ENCODE measurements around the gene AUP1.
A peak's percentile ranks its signal among the peaks of the same experiment; 100 is the strongest.

AUP1 gene

DNA sequence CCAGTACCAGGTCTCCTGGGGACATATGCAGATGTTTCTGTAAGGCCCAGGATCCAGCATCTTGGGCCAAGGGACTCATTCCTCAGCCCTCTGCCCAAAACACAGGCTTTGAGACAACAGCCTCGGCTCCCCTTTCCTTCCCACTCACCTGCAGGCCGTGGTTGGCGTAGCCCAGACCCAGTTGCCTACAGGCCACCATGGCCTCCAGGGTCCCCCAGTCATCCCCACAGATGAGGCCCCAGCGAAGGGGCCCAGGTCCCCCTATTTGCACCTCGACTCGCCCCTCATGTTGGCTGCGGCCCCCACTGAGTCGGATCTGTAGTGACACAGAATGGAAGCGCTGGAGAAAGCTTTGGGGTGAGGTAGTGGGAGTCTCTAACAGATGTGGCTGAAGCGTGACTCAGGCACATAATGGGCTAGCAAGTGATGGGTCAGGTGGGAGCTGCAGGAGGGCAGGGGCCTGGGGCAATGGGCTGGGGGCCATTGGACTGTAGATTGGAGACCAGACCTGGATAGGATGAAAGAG lies 6.0 kb upstream of the AUP1 start:
- DNase-seq (ENCODE audit: low read depth) = no peak

DNA sequence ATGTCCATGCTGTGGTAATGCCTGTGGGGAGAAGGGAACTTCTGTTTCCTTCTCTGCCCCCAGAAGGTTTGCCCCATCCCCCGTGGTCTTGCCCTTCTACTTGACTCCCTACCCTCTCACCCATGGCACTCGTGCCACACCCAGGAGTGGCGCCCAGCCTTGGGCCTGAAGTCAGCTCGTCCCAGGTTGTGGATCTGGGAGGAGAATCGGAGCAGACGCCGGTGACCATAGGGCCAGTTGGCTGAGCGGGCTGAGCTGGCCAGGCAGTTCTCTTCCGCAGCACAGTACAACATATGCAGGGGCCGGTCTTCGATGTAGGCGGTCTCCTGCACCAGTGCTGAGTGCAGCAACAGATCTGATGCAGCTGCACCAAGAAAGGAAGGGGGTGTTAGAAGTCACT lies 4.9 kb upstream of the AUP1 start:
- no peak for DNase-seq (ENCODE audit: low read depth)

DNA sequence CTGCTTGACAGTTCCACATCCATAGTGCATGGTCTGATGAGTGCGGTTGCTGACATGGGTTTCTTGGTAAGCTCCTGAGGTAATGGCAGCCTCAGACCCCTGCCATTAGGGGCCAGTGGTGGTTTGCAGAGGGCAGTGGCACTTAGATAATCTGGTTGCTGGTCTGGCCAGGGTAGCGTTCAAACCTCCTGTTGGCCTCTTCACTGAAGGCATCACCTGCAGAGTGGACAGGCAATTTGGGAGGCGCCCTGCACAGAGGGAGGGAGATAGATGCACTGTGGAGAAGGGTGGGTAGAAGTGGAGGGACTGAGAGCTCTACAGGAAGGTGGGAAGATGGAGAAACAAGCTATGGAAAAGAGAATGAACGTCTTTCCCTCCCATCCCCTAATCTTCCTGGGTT lies 4.0 kb upstream of the AUP1 start:
- DNase-seq (ENCODE audit: low read depth) = no peak

DNA sequence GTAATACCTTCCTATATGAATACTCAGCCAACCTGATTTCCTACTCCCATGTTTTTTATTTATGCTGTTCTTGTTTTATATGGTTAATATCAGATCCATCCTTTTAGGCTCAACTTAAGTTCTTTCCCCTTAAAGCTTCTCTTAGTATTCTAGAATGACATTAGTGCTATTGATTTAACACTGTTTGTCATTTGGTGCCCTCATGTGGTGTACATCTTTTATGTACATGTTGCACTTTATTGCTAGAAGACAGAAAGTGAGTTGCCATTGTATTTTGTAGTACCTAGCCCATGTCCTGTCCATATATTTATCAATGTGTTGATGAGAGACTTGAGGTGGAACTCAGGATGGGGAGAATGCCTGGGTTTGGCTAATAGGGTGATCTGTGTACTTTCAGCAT lies 2.7 kb upstream of the AUP1 start:
- DNase-seq (ENCODE audit: low read depth) = no peak

DNA sequence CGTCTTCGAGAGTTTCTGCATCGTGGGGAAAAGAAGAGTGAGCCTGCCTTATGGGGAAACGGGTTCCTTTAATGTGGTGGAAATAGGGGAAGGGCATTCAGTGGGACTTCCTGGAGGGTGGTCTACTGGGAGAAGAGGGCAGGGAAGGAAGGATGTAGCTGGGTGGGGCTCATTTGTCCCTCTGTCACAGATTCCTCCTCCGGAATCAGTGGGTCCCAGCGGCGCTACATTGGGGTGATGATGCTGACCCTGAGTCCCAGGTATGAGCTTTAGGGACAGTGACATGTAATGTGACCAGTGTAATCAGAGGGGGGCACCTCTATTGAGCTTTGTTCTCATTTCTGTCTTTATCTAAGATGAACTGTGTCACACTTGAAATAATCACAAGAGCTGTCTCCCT lies 2.2 kb upstream of the AUP1 start:
- no peak for DNase-seq (ENCODE audit: low read depth)

DNA sequence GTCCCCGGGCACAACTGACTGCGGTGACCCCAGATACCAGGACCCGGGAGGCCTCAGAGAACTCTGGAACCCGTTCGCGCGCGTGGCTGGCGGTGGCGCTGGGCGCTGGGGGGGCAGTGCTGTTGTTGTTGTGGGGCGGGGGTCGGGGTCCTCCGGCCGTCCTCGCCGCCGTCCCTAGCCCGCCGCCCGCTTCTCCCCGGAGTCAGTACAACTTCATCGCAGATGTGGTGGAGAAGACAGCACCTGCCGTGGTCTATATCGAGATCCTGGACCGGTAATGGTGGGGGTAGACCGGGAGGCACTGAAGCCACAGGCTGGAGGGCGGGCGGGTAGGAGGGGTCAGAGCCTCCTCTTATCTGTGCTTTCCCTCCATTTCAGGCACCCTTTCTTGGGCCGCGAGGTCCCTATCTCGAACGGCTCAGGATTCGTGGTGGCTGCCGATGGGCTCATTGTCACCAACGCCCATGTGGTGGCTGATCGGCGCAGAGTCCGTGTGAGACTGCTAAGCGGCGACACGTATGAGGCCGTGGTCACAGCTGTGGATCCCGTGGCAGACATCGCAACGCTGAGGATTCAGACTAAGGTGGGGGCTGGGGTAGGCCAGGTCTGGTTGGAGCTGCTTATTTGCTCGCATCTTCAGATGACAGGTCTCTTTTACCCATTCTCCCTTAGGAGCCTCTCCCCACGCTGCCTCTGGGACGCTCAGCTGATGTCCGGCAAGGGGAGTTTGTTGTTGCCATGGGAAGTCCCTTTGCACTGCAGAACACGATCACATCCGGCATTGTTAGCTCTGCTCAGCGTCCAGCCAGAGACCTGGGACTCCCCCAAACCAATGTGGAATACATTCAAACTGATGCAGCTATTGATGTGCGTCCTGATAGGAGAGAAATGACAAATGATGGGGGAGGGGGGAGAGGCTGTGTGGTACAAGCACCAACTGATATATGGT lies 1.0 kb upstream of the AUP1 start:
- peak; percentile 30 for DNase-seq (ENCODE audit: low read depth)

DNA sequence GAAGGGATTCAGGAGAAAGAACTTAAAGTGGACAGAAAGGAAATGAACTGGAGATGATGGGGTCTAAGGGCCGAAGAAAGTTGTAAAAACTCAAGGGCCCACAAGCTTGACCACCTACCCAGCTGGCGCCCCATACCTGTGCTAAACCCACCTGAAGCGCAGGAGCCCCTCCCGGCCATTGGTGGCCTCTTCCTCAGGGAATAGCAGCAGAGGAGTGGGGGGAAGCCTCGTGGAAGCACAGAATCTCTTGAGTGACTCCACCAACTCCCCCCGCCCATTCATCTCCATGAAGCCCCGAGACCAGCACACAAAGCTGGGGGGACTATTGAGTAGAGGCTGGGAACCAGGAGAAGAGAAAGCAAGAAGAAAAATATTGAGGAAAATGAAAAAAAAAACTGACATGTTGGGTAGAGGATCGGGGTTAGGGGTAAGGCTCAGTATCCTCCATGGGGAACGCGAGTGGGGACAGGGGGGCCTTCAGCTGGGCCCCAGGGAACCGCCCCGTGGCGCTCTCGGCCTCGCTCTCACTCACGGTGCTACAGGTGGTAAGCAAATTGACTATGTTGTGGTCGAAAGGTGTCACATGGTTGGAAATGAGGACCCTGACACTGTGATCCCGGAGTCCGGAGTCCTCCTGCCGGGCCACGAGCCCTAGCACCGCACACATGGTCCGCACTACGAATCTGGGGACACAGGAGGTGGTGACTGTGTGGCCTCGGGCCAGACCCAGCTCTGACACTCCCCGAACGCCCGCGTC lies 728 bp downstream of the AUP1 start:
- no peak for DNase-seq (ENCODE audit: low read depth)

DNA sequence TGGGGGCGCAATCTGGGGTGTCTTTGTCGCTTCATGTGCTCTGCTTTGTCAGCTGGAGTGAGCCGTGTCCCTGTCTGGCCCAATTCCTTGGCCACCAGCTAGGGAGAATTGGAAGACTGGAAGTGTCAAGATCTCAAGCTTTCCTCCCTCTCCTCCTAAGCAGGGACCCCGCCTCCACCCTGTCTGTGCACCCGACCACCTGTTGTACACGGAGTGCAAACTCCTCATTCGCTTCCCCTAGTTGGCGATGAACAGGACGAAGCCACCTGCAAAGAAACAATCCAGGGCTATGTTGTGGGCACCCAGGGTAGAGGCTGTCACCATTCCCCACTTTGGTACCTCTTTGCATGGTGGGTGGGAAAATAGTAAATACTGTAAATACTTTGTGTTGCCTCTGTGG lies 1.8 kb downstream of the AUP1 start:
- no peak for DNase-seq (ENCODE audit: low read depth)

DNA sequence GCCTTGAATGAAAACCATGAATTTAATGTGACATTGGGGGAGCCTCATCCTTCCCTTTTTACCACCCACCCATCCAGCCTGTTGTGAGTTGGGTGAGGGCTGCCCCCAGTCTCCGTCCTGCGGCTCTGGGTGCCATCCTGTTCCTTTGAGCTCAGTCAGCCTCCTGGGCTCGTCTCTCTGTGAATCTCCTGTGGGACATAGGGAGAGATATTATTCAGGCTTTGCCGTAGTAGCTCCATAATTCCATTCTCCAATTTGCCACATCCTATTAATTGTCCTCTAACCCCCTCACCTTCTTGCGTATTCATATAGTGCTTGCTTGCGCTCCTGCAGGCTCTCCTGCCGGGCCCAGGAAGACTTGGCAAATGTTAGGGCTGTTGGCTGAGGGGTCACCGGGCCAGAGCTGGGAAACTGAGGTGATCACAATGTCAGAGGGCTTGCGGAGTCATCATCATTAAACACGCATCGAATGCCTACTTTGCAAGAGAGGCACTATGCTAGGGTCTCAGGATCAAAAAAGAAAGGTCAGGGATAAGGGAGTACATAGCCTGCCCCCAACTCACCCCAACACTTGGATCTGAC lies 2.8 kb downstream of the AUP1 start:
- DNase-seq (ENCODE audit: low read depth) = no peak

DNA sequence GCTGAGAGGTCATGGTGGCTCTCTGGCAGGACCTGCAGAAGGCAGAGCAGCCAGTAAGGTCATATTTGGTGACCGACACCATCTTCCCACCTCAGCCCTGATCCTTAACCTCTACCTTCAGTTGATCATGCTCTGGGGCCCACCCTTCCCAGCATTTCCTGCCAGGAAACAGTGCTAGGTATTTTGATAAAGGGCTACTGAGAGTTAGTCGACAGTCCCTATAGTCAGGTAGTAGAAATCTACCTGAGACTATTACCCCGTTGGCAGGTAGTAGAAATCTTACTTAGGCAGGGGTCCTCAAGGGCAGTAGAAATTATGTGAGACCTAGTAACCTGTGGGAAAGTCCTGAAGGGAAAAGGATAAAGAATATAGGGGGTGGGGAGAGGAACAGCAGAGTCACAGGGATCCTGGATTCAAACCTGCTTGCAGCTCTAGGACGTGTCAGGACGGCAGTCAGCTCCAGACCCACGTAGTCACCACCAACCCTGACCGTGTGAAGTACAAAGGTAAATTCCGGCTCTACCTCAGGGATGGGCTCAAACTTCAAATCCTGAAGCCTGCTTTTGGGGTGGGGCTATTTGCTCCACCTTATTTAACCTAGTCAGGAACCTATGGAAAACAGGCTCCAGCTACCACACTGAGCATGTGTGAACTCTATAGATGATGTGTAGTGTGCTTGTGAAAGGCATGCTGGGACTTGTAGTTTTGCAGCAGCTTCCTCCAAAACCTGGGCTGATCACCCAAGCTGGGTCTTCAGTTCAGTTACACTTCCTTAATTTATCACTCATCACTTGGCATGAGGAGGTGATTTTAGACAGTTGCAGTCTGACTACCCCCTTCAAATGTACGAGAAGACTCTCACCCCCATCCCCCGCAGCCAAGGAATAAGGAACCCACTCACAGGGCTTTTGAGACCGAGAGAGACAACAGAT lies 3.5 kb downstream of the AUP1 start, which contains the start of gene DQX1:
Gene DQX1 (minus strand): TSS at position 515 of the 932 bp plus-strand sequence. CDS start 502 bp downstream, at position 13.
- DNase-seq (ENCODE audit: low read depth) = no peak

DNA sequence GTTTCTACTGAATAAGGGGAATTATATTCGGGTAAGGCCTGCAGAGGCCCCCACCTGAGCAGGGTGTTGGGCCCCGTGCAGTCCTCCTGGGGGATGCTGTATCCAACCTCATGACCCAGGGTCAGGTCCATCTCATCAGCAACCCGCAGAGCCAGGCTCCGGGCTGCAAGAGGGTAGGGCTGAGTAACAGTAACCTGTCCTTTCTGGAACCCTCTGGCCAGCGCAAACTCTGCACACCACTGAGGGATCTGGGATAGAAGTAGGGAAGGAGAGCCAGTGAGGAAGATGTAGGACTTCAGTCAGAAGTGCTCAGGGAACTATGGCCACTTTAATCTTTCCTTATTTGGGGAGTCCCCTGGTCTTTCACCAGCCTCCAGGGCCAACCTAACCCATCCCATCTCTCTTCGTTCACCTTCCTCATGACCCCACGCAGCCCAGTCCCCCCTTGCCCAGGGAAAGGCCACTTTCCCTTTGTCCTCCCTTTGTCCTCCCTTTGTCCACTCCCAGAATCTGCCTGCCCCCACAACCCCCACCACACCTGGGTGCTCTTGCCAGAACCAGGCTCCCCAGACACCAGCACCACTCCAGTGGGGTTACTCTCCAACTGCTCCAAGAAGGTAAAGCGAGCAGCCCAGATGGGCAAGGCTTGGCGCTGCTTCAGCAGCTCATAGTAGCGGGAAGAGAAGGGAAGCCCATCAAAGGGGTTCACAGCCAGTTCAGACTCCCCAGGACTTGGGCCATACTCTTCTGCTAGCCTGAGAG lies 4.4 kb downstream of the AUP1 start:
- no peak for DNase-seq (ENCODE audit: low read depth)

DNA sequence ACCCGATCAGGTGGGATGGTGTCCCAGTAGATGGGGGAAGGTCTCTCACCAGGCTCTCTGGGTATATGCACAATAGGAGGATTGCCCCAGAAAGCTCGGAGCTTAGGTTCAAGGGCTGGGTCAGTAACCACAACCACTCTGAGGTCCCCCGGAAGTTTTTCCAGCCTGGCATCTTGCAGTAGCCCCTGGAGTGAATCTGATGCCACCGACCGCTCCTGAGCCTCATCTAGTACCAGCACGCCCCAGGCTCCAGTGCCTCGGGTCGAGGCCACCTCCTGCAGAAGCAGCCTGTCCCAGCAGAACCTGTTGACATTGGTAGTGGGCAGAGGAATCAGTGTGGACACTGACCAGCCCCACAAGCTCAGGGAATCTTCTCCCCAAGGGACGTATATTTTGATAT lies 5.5 kb downstream of the AUP1 start:
- DNase-seq (ENCODE audit: low read depth) = no peak

DNA sequence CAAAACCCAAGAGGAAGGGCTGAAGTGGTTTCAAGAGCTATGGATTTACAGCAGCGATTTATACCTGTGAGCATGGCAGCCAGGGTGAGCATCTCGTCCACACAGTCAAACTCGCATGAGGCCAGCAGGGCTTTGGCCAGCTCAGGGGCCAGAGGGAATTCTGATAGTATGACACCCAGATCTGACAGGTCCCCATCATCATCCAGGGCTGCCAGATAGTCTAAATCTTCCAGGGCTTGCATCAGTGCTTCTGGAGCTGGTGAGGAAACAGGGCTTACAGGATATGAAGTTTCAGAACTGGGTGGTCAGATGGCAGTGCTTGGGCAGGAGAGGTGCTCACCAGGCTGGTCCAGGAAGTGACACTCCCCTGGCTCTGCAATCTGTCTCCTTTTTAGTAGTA lies 7.0 kb downstream of the AUP1 start:
- DNase-seq (ENCODE audit: low read depth) = no peak

DNA sequence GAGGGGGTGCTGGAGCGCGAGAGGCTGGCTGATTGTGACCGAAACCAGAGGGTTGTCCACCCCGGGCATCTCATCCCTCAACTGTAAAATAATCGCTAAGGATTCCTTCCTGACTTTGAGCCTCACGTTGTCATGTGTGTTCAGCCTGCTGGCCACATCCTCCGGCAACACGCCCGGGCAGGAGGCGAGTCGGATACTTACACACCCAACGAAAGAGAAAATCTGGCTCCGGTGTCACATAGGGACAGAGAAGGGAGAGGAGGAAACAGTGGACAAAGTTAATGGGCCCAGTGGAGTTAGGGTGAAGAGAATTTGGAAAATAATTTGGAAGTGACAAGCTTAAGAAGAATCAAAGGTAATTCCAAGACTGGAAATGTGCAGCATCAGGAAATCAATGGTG lies 12.9 kb downstream of the AUP1 start:
- no peak for DNase-seq (ENCODE audit: low read depth)

DNA sequence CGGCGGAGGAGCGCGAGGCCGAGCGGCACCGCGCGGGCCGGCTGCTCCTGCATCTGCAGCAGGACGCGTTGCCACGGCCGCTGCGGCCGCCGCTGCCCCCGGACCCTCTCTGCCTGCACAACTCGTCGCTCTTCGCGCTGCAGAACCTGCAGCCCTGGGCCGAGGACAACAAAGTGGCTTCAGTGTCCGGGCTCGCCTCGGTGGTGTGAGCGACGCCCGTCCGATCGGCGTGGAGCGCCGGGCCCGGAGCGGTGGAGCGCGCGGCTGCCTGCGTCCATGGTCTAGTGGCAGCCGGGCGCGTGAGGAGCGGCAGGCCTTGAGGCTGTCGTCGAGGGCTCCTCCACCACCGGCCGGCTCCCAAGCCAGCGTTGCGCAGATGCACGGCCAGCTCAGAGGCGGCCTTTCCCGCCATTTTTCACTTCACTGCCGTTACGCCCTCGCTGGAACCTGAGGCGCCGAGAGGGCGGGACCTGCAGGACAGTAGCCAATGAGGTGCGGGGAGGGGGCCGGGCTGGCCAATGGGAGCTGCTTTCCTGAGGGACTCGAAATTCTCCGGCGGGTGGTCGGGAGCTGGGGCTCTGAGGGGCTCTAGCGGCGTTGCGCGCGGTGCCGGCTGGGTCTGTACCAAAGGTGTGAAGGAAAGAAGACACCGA lies 13.4 kb downstream of the AUP1 start:
- DNase-seq (ENCODE audit: low read depth) = peak; percentile 67

DNA sequence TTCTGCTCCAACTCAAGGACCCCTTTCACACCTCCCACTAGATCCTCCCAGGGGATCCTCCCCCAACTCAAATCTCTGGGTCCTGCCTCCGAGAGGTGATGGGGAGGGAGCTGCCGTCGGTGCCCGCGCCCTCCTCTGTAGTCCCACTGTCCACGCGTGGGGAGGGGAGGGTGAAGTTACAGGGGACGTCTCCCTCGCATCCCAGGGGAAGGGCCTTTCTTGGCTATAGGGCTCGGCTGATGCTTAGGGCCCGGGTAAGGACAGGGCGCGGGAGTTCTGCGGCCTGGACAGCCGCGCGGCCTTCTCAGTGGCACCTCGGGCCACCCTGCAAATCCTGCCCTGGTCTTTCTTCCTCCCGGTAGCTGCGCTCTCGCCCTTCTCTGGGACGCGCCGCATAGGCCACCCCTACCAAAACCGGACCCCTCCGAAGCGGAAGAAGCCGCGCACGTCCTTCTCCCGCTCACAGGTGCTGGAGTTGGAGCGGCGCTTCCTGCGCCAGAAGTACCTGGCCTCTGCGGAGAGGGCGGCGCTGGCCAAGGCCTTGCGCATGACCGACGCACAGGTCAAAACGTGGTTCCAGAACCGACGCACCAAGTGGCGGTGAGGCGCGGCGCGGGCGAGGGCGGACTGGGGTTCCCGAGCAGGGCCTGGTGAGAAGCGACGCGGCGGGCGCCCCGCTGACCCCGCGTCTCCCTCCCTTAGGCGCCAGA lies 14.1 kb downstream of the AUP1 start:
- no peak for DNase-seq (ENCODE audit: low read depth)

DNA sequence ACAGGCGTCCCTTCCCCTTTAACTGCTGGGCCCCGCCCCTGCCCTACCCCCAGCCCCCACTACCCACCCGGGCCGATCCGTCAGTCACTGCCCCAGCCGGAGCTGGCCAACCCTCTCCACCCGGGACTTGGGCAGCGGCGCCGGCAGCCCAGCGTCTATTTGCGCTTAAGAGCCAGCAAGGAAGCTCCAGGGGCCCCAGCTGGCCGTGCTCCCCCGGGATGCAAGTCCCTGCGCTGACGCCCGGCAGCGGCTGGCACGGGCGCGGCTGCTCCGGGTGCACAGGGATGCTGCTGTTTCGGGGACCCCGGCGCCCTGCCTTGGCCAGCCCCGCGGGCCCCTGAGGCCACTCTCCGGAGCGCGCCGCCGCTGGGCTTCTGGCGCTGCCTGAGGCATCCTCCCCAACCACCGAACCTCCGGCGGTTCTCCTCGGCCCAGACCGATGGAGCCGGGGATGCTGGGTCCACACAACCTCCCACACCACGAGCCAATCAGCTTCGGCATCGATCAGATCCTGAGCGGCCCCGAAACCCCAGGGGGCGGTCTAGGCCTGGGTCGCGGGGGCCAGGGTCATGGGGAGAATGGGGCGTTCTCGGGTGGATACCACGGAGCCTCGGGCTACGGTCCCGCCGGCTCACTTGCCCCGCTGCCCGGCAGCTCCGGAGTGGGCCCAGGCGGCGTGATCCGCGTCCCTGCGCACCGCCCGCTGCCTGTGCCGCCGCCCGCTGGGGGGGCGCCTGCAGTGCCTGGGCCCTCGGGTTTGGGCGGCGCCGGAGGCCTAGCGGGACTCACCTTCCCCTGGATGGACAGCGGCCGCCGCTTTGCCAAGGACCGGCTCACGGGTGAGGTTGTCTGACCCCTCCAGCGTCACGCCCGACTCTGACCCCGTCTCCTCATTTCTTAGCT lies 14.9 kb downstream of the AUP1 start, which contains the start of gene TLX2:
Gene TLX2 (plus strand): TSS at position 83 of the 903 bp plus-strand sequence. CDS start 357 bp downstream, at position 440.
- no peak for DNase-seq (ENCODE audit: low read depth)
